ENCODE measurements around the gene KCNJ10.

DNA sequence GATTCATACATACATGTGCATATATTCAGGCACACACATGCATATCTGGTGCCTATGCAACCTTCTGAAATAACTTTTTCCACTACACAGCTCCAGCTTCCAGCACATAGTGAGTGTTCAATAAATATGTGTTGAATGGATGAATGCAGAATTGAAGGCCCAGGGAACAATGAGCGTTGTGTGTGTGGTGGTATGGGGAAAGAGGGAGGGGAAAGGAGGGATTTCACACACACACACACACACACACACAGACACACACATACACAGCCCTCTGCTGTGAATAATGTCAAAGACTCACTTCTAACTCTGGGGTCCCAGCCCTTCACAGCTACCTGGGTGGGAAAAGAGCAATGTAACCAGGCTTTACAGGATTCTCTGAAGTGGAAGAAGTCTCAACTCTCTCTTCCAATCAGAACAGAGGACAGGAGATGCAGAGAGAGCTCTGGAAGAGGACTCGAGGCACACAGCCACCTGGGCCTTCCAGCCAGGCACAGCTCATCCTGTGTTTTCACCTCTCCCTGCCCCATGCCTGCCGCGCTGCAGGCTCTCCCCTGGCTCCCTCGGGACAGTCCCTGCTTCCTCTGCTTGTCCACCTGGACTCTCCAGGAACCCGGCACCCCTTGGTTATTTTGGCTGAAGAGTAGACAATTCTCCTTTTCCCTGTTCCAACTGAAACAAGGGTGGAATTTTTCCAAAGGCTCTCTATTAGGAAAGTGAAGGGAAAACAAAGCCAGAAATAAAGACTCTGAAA lies 33.9 kb upstream of the KCNJ10 start:
- TF ChIP-seq POLR2A (IDR thresholded peaks at IDR 0.05; ENCODE audit: low read depth, low read length) (no peak), MYC (IDR thresholded peaks at IDR 0.05; ENCODE audit: low read depth, low read length) (no peak)
- TF ChIP-seq, protein P1, sequence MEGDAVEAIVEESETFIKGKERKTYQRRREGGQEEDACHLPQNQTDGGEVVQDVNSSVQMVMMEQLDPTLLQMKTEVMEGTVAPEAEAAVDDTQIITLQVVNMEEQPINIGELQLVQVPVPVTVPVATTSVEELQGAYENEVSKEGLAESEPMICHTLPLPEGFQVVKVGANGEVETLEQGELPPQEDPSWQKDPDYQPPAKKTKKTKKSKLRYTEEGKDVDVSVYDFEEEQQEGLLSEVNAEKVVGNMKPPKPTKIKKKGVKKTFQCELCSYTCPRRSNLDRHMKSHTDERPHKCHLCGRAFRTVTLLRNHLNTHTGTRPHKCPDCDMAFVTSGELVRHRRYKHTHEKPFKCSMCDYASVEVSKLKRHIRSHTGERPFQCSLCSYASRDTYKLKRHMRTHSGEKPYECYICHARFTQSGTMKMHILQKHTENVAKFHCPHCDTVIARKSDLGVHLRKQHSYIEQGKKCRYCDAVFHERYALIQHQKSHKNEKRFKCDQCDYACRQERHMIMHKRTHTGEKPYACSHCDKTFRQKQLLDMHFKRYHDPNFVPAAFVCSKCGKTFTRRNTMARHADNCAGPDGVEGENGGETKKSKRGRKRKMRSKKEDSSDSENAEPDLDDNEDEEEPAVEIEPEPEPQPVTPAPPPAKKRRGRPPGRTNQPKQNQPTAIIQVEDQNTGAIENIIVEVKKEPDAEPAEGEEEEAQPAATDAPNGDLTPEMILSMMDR (IDR thresholded peaks at IDR 0.05; ENCODE audit: extremely low read depth in 1 of 2, insufficient read depth in 1 of 2, low read depth in 1 of 2, low read length in 2 of 2) = no peak

Data from endothelial cell of umbilical vein (primary cell).